PC-9 (cell line): ENCODE measurements around the gene NIPSNAP3A. TPM values are rescaled to one million over a fixed set of nuclear protein-coding genes. Genes with fewer than 3 reads are reported as not detected.

Experiments
- BruUV-seq: library from RNA; stranded (reverse); fragments of 400-500 nt; replicated peaks from 2 replicates; lab custom pipeline; 2021; lab: Mats Ljungman, UMichigan
- CTCF ChIA-PET: fragments of 300-600 bp; sonication (Branson Sonifier 250); formaldehyde crosslinking; loops from one replicate; lab custom pipeline; 2022; ENCODE audit warnings: antibody characterized with exemption; lab: Charles Lee
- POLR2A ChIA-PET: fragments of 300-600 bp; sonication (Branson Sonifier 250); formaldehyde crosslinking; loops from one replicate; lab custom pipeline; 2022; ENCODE audit warnings: antibody characterized with exemption; ENCODE audit not compliant: unreplicated experiment; lab: Charles Lee
- DNase-seq, 2 experiments: peaks; one replicate each; pipeline versions ENCODE4 v3.0.0 to v3.0.0-alpha.2; 2015 to 2022; ENCODE audit warnings: mixed read lengths in 1 of 2
- H2AFZ ChIP-seq: fragments of 200-600 bp; sonication (generic); 2 replicates; pipeline ENCODE4 v1.8.1; 2017; ENCODE audit warnings: antibody characterized with exemption
- H3F3A ChIP-seq: fragments of 200-600 bp; sonication (generic); 2 replicates; pipeline ENCODE4 v1.8.1; 2017; ENCODE audit warnings: antibody characterized with exemption, mild to moderate bottlenecking, low read depth; ENCODE audit not compliant: insufficient read depth
- H3K27ac ChIP-seq: fragments of 200-600 bp; sonication (generic); 2 replicates; pipeline ENCODE4 v1.6.1; 2016; ENCODE audit warnings: mixed run types
- H3K27me3 ChIP-seq: fragments of 200-600 bp; sonication (generic); 2 replicates; pipeline ENCODE4 v1.6.1; 2016; ENCODE audit warnings: low read depth, mixed run types; ENCODE audit not compliant: insufficient read depth
- H3K36me3 ChIP-seq: fragments of 200-600 bp; sonication (generic); 2 replicates; pipeline ENCODE4 v1.6.1; 2016; ENCODE audit warnings: low read depth, mixed run types
- H3K4me1 ChIP-seq: fragments of 200-600 bp; sonication (generic); replicated peaks from 2 replicates; pipeline ENCODE4 v1.6.1; 2016; ENCODE audit warnings: mixed run types; ENCODE audit not compliant: insufficient read depth
- H3K4me2 ChIP-seq: fragments of 200-600 bp; sonication (generic); 2 replicates; pipeline ENCODE4 v1.6.1; 2017; ENCODE audit warnings: mixed run types
- H3K4me3 ChIP-seq: fragments of 200-600 bp; sonication (generic); 2 replicates; pipeline ENCODE4 v1.6.1; 2016; ENCODE audit warnings: mixed run types
- H3K79me2 ChIP-seq: fragments of 200-600 bp; sonication (generic); 2 replicates; pipeline ENCODE4 v1.6.1; 2017; ENCODE audit warnings: low read depth, mixed run types
- H3K9me2 ChIP-seq: fragments of 200-600 bp; sonication (generic); 2 replicates; pipeline ENCODE4 v1.8.1; 2017; ENCODE audit warnings: mild to moderate bottlenecking; ENCODE audit not compliant: insufficient read depth
- H3K9me3 ChIP-seq: fragments of 200-600 bp; sonication (generic); 2 replicates; pipeline ENCODE4 v1.8.1; 2016; ENCODE audit warnings: low read depth; ENCODE audit not compliant: insufficient read depth
- H4K20me1 ChIP-seq: fragments of 200-600 bp; sonication (generic); 2 replicates; pipeline ENCODE4 v1.8.1; 2017; ENCODE audit not compliant: insufficient read depth
- CTCF ChIP-seq: fragments of 200-600 bp; sonication (generic); conservative IDR thresholded peaks from 2 replicates; pipeline ENCODE4 v1.6.1; 2017; ENCODE audit warnings: mixed run types, antibody characterized with exemption, mild to moderate bottlenecking, moderate library complexity
- EZH2 ChIP-seq: fragments of 200-600 bp; sonication (generic); IDR thresholded peaks from 2 replicates; pipeline ENCODE4 v1.8.0; 2017; ENCODE audit warnings: antibody characterized with exemption, low read depth
- intact Hi-C: fragments of 100-400 bp; cut with micrococcal nuclease; formaldehyde crosslinking; loops from one replicate; pipeline ENCODE4 v1.10.0; 2022; ENCODE audit not compliant: unreplicated experiment
- total RNA-seq: library from RNA; stranded (reverse); gene quantifications from 2 replicates; pipeline ENCODE4 v1.2.3, GENCODE V29; 2021

The NIPSNAP3A gene
- total RNA-seq, 1 experiment from 2014 or later: 19.8 TPM

GRCh38 chr9:104808035-104808614 is 60.6 kb downstream of the NIPSNAP3A start:
- Histone ChIP-seq H3K27me3 (no peaks in the 10 kb centered on the region), H3K79me2 (no peaks in the 10 kb centered on the region), H3K36me3 (peaks cover 54% of the 10 kb centered on the region), H3K9me3 (no peaks in the 10 kb centered on the region), H2AFZ (no peak overlapping the region), H3K4me3 (no peak overlapping the region), H3K27ac (no peak overlapping the region), H4K20me1 (no peaks in the 10 kb centered on the region), H3K4me2 (no peak overlapping the region), H3F3A (peaks cover 27% of the 10 kb centered on the region; the same call in 1 of the 2 replicates), H3K4me1 (peaks cover 24% of the 10 kb centered on the region), H3K9me2 (no peaks in the 10 kb centered on the region)
- peak in 1 of 2 experiments; percentile 19 for DNase-seq
- ChIA-PET POLR2A (no interaction called here), CTCF (no interaction called here)
- TF ChIP-seq EZH2 (no peak), CTCF (no peak)
- intact Hi-C loops: no loop called here
- no TSS peak for BruUV-seq

Other genes starting within 250 kb of the NIPSNAP3A start
- gene OR13F1, start 243.4 kb upstream of the NIPSNAP3A start, total RNA-seq: not detected in 2 replicates
- not detected in 2 replicates for gene OR13C4, start 220.5 kb upstream of the NIPSNAP3A start, total RNA-seq
- gene OR13C3, start 210.8 kb upstream of the NIPSNAP3A start, total RNA-seq: not detected in 2 replicates
- gene OR13C8, start 178.5 kb upstream of the NIPSNAP3A start, total RNA-seq: not detected in 2 replicates
- gene OR13C5, start 148.3 kb upstream of the NIPSNAP3A start, total RNA-seq: not detected in 2 replicates
- not detected in 2 replicates for gene OR13C2, start 142.1 kb upstream of the NIPSNAP3A start, total RNA-seq
- gene OR13C9, start 129.5 kb upstream of the NIPSNAP3A start, total RNA-seq: not detected in 2 replicates
- gene OR13D1, start 53.2 kb upstream of the NIPSNAP3A start, total RNA-seq: not detected in 2 replicates
- gene NIPSNAP3B, start 16.4 kb downstream of the NIPSNAP3A start, total RNA-seq: 3.1 and 4.1 TPM in 2 replicates
- gene ABCA1, start 180.5 kb downstream of the NIPSNAP3A start, total RNA-seq: 22.4 and 38.3 TPM in 2 replicates